ENCODE data around the gene NUP160.

DNA sequence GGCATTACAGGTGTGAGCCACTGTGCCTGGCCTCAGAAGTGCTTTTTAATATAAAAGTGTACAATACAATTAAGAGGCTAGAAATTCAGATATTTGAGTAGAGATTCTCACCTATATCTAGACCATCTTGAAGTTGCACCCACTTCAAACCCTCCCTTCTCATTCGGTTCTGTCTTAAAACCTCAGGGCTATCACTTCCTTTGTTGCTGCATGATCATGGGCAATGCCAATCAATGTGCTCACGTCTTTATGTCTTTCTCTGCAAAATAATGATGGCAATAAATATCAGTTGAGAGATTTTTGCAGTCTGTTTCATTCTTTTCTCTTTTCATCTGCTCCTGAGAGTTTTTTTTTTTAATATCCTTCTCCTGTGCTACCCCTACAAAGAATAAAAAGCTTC is 9.3 kb upstream of the NUP160 start:
- TF ChIP-seq, protein P1, sequence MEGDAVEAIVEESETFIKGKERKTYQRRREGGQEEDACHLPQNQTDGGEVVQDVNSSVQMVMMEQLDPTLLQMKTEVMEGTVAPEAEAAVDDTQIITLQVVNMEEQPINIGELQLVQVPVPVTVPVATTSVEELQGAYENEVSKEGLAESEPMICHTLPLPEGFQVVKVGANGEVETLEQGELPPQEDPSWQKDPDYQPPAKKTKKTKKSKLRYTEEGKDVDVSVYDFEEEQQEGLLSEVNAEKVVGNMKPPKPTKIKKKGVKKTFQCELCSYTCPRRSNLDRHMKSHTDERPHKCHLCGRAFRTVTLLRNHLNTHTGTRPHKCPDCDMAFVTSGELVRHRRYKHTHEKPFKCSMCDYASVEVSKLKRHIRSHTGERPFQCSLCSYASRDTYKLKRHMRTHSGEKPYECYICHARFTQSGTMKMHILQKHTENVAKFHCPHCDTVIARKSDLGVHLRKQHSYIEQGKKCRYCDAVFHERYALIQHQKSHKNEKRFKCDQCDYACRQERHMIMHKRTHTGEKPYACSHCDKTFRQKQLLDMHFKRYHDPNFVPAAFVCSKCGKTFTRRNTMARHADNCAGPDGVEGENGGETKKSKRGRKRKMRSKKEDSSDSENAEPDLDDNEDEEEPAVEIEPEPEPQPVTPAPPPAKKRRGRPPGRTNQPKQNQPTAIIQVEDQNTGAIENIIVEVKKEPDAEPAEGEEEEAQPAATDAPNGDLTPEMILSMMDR (IDR thresholded peaks at IDR 0.05; ENCODE audit: insufficient read depth, low read length) = no peak
- TF ChIP-seq, protein P2, sequence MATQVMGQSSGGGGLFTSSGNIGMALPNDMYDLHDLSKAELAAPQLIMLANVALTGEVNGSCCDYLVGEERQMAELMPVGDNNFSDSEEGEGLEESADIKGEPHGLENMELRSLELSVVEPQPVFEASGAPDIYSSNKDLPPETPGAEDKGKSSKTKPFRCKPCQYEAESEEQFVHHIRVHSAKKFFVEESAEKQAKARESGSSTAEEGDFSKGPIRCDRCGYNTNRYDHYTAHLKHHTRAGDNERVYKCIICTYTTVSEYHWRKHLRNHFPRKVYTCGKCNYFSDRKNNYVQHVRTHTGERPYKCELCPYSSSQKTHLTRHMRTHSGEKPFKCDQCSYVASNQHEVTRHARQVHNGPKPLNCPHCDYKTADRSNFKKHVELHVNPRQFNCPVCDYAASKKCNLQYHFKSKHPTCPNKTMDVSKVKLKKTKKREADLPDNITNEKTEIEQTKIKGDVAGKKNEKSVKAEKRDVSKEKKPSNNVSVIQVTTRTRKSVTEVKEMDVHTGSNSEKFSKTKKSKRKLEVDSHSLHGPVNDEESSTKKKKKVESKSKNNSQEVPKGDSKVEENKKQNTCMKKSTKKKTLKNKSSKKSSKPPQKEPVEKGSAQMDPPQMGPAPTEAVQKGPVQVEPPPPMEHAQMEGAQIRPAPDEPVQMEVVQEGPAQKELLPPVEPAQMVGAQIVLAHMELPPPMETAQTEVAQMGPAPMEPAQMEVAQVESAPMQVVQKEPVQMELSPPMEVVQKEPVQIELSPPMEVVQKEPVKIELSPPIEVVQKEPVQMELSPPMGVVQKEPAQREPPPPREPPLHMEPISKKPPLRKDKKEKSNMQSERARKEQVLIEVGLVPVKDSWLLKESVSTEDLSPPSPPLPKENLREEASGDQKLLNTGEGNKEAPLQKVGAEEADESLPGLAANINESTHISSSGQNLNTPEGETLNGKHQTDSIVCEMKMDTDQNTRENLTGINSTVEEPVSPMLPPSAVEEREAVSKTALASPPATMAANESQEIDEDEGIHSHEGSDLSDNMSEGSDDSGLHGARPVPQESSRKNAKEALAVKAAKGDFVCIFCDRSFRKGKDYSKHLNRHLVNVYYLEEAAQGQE (IDR thresholded peaks at IDR 0.05; ENCODE audit: insufficient replicate concordance, low read depth) = no peak

Measured in HL-60 (cell line).